A673 (cell line): ENCODE results near the gene ADAMTS8. TPM values are rescaled to one million over a fixed set of nuclear protein-coding genes. Genes with fewer than 3 reads are reported as not detected.
"Not testable (repeated sequence)": the region's sequence is repeated elsewhere in the genome, so short reads cannot be mapped to it uniquely, and the experiment has no call there.

Experiments
- BruUV-seq: library from RNA; stranded (reverse); fragments of 400-500 nt; replicated peaks from 2 replicates; lab custom pipeline; 2021; lab: Mats Ljungman, UMichigan
- CTCF ChIA-PET: fragments of 300-600 bp; sonication (Branson Sonifier 250); formaldehyde crosslinking; loops from one replicate; lab custom pipeline; 2022; ENCODE audit warnings: antibody characterized with exemption; lab: Charles Lee
- POLR2A ChIA-PET: fragments of 300-600 bp; sonication (Branson Sonifier 250); formaldehyde crosslinking; loops from one replicate; lab custom pipeline; 2022; ENCODE audit warnings: antibody characterized with exemption; ENCODE audit not compliant: low non-redundant PET; lab: Charles Lee
- DNase-seq: peaks from one replicate; pipeline ENCODE4 v3.0.0-alpha.2; 2015; ENCODE audit warnings: low spot score
- H3K27ac ChIP-seq: fragments of 200-600 bp; sonication (generic); 2 replicates; pipeline ENCODE4 v1.5.1; 2016; ENCODE audit warnings: mixed run types, low read depth, mild to moderate bottlenecking, mixed read lengths, antibody characterized with exemption, low read length; ENCODE audit not compliant: poor library complexity, severe bottlenecking
- H3K27me3 ChIP-seq: fragments of 200-600 bp; sonication (generic); replicated peaks from 2 replicates; pipeline ENCODE4 v1.6.1; 2017; ENCODE audit warnings: mixed run types, low read depth, mild to moderate bottlenecking, mixed read lengths, antibody characterized with exemption, low read length; ENCODE audit not compliant: insufficient read depth, poor library complexity
- H3K36me3 ChIP-seq: fragments of 200-600 bp; sonication (generic); 2 replicates; pipeline ENCODE4 v1.6.1; 2016; ENCODE audit warnings: mixed run types, mild to moderate bottlenecking, mixed read lengths, antibody characterized with exemption, low read length; ENCODE audit not compliant: insufficient read depth, poor library complexity, severe bottlenecking
- H3K4me1 ChIP-seq: fragments of 200-600 bp; sonication (generic); 2 replicates; pipeline ENCODE4 v1.6.1; 2017; ENCODE audit warnings: mixed run types, mild to moderate bottlenecking, mixed read lengths, antibody characterized with exemption, low read length; ENCODE audit not compliant: insufficient read depth, poor library complexity, severe bottlenecking
- H3K4me3 ChIP-seq: fragments of 200-600 bp; sonication (generic); 2 replicates; pipeline ENCODE4 v1.5.1; 2016; ENCODE audit warnings: low read depth, mixed run types, mild to moderate bottlenecking, mixed read lengths, low read length; ENCODE audit not compliant: poor library complexity, severe bottlenecking
- H3K9me3 ChIP-seq: fragments of 200-600 bp; sonication (generic); 2 replicates; pipeline ENCODE4 v1.6.1; 2016; ENCODE audit warnings: mixed run types, low read depth, mild to moderate bottlenecking, mixed read lengths, antibody characterized with exemption, low read length; ENCODE audit not compliant: poor library complexity, severe bottlenecking
- EZH2 ChIP-seq: fragments of 200-600 bp; sonication (generic); IDR thresholded peaks from 2 replicates; pipeline ENCODE4 v1.6.1; 2017; ENCODE audit warnings: borderline replicate concordance, low read depth, mild to moderate bottlenecking, mixed read lengths, antibody characterized with exemption, low read length; ENCODE audit not compliant: poor library complexity, severe bottlenecking
- intact Hi-C: fragments of 100-400 bp; cut with micrococcal nuclease; formaldehyde crosslinking; loops from one replicate; pipeline ENCODE4 v1.10.0; 2022; ENCODE audit not compliant: unreplicated experiment
- total RNA-seq: library from RNA; stranded (reverse); gene quantifications from 2 replicates; pipeline ENCODE4 v1.2.3, GENCODE V29; 2021
- TF ChIP-seq, protein P1 (sequence below): fragments of 300-800, 200-600 bp; sonication (generic); conservative IDR thresholded peaks from 2 replicates; pipeline ENCODE4 v1.5.1; 2017; ENCODE audit warnings: low read depth, mild to moderate bottlenecking, antibody characterized with exemption, low read length, moderate library complexity, mixed read lengths

Gene ADAMTS8
- total RNA-seq, 1 experiment from 2014 or later = not detected

DNA sequence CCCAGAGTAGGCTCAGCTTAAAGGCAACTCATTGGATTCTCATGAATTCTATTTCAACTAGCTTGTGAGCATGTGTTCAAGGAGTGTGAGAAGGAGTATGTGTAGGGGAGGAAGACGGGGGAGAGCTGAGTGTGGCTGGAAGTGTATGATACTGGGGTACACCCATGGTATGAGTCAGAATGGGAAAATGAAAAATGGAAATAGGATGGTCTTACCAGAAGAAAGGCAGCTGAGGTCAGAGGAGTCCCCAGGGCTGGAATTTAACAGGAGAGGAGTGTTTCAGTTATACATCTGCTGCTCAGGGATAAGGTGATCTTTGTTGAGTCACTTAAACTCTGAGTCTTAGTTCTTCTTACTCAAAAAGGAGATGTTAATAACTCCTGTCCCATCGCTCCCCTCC lies 13.3 kb upstream of the ADAMTS8 start:
- H3K4me3 ChIP-seq = no peak overlapping the region
- DNase-seq = no peak
- H3K4me1 ChIP-seq = no peaks in the 10 kb centered on the region
- no TSS peak for BruUV-seq
- no peak overlapping the region for H3K27ac ChIP-seq
- CTCF ChIA-PET = interaction anchor here (0.9 kb wide), 1 partner anchor 11 kb away, joined by 3 read pairs; no protein-coding TSS in a partner anchor
- H3K9me3 ChIP-seq = no peaks in the 10 kb centered on the region
- POLR2A ChIA-PET = no interaction called here
- H3K27me3 ChIP-seq = no peaks in the 10 kb centered on the region
- H3K36me3 ChIP-seq = no peaks in the 10 kb centered on the region
- TF ChIP-seq, protein P1, sequence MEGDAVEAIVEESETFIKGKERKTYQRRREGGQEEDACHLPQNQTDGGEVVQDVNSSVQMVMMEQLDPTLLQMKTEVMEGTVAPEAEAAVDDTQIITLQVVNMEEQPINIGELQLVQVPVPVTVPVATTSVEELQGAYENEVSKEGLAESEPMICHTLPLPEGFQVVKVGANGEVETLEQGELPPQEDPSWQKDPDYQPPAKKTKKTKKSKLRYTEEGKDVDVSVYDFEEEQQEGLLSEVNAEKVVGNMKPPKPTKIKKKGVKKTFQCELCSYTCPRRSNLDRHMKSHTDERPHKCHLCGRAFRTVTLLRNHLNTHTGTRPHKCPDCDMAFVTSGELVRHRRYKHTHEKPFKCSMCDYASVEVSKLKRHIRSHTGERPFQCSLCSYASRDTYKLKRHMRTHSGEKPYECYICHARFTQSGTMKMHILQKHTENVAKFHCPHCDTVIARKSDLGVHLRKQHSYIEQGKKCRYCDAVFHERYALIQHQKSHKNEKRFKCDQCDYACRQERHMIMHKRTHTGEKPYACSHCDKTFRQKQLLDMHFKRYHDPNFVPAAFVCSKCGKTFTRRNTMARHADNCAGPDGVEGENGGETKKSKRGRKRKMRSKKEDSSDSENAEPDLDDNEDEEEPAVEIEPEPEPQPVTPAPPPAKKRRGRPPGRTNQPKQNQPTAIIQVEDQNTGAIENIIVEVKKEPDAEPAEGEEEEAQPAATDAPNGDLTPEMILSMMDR = no peak
- no peak for TF ChIP-seq EZH2
- intact Hi-C loops = no loop called here

DNA sequence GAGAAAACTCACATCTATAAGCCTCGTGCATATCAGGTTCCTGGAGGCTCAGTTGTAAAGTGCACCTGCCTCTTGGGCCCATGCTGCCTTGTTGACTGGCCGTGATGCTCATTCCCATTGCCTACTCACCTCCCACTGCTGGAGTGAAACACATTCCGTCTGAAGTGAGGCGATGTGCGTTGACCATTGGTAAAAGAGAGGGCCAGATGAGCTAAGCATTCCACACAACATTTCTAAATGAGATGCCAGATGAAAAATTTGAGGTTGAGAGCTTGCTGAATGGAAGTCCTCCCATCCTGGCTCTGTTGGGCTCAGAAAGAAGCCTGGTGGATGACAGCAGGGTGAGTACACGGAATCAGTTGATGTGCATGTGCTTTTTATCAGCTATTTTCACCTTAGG lies 11.5 kb upstream of the ADAMTS8 start:
- Histone ChIP-seq H3K4me3 (no peak overlapping the region), H3K27ac (no peak overlapping the region), H3K36me3 (no peaks in the 10 kb centered on the region), H3K4me1 (no peaks in the 10 kb centered on the region), H3K9me3 (no peaks in the 10 kb centered on the region), H3K27me3 (no peaks in the 10 kb centered on the region)
- TF ChIP-seq EZH2 = no peak
- TF ChIP-seq, protein P1 = no peak
- no peak for DNase-seq
- CTCF ChIA-PET = no interaction called here
- POLR2A ChIA-PET = no interaction called here
- intact Hi-C loops = no loop called here
- BruUV-seq = no TSS peak

DNA sequence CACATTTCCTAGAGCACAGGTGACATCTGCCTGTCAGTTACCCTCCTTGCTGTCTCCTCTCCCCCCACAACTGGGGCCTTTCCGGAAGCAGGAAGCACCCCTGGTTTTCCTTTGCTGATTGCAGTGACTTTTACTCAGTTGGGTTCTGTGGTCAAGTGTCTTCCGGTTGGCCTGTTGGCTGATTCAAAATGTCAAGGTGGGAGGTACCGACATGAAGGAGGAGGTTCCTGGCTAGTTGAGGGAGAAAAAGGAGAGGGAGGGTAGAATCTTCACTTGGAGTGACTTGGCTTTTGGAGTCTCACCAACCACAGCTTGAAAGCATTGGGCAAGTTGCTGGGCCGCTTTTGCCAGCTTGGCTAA lies 10.7 kb upstream of the ADAMTS8 start:
- Histone ChIP-seq H3K9me3 (no peaks in the 10 kb centered on the region), H3K27ac (no peak overlapping the region), H3K27me3 (no peaks in the 10 kb centered on the region), H3K36me3 (no peaks in the 10 kb centered on the region), H3K4me3 (no peak overlapping the region), H3K4me1 (no peaks in the 10 kb centered on the region)
- DNase-seq = no peak
- TF ChIP-seq, protein P1 = no peak
- TF ChIP-seq EZH2 = no peak
- CTCF ChIA-PET = no interaction called here
- intact Hi-C loops = no loop called here
- BruUV-seq = no TSS peak
- POLR2A ChIA-PET = no interaction called here

DNA sequence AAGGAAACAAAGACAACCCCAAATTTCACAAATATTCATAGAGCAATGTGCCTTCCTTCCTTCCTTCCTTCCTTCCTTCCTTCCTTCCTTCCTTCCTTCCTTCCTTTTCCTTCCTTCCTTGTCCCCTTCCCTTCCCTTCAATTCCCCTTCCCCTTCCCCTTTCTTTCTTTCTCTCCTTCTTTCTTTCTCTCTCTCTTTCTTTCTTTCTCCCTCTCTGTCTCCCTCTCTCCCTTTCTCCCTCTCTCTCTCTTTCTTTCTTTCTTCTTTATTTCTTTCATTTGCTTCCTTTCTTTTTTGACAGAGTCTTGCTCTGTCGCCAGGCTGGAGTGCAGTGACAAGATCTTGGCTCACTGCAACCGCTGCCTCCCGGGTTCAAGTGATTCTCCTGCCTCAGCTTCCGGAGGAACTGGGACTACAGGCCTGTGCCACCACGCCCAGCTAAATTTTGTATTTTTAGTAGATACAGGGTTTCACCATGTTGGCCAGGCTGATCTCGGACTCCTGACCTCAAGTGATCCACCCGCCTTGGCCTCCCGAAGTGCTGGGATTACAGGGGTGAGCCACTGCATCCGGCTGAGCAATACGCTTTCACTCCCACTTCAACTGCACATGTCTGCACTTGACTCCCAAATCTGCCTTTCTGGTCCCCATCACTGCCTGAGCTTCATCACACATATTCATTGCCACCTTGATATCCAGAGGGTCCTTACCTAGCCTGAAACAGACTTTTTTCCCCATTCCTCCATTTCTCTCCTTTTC lies 10.2 kb upstream of the ADAMTS8 start:
- CTCF ChIA-PET, DNase-seq, POLR2A ChIA-PET, H3K36me3 ChIP-seq, H3K27me3 ChIP-seq, intact Hi-C loops, H3K4me3 ChIP-seq, H3K4me1 ChIP-seq, H3K9me3 ChIP-seq, H3K27ac ChIP-seq, BruUV-seq: not testable (repeated sequence)
